HG03571 (cell line): ENCODE measurements around the gene ZFAND2B.

ENCODE experiments used
- ATAC-seq: cut with Tn5 transposase; IDR thresholded peaks from one replicate; pipeline ENCODE4 v1.9.1; 2021; ENCODE audit not compliant: unreplicated experiment

Gene ZFAND2B

GRCh38 chr2:219204425-219205164, 2.0 kb upstream of the ZFAND2B start:
- ATAC-seq = no peak

GRCh38 chr2:219205165-219205538, 1.4 kb upstream of the ZFAND2B start:
- ATAC-seq = no peak

GRCh38 chr2:219205981-219206327, 628 bp upstream of the ZFAND2B start:
- ATAC-seq = no peak

- no peak for ATAC-seq
Observed at GRCh38 chr2:219207134-219207883, 727 bp downstream of the ZFAND2B start.

DNA sequence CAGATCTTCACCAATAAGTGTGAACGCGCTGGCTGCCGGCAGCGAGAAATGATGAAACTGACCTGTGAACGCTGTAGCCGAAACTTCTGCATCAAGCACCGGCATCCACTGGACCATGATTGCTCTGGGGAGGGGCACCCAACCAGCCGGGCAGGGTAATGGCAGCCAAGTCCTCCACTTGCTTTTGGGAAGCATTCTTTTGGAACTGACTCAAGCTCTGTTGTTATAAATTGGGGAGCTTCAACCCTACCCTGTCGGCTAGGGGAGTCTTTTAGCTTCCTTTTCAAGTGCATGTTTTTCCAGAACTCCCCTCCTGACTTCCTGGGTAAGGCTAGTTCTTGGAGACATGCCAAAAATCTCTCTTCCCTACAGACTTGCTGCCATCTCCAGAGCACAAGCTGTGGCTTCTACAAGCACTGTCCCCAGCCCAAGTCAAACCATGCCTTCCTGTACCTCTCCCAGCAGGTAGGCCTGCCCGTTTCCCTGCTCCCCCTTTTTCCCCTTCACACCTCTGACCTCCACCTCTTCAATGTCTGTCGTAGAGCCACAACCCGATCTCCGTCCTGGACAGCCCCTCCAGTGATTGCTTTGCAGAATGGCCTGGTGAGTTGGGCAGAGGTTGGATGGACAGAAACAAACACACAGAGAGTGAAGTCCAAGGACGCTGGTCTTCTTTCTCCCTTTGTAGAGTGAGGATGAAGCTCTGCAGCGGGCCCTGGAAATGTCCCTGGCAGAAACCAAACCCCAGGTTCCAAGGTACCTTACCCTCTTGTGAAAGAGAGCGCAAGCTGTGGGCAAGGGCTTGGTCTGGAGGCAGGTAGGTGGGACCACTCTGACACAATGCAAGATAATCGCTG, 1.5 kb downstream of the ZFAND2B start:
- no peak for ATAC-seq

- ATAC-seq = no peak
Observed at GRCh38 chr2:219209236-219210195, 2.9 kb downstream of the ZFAND2B start.

DNA sequence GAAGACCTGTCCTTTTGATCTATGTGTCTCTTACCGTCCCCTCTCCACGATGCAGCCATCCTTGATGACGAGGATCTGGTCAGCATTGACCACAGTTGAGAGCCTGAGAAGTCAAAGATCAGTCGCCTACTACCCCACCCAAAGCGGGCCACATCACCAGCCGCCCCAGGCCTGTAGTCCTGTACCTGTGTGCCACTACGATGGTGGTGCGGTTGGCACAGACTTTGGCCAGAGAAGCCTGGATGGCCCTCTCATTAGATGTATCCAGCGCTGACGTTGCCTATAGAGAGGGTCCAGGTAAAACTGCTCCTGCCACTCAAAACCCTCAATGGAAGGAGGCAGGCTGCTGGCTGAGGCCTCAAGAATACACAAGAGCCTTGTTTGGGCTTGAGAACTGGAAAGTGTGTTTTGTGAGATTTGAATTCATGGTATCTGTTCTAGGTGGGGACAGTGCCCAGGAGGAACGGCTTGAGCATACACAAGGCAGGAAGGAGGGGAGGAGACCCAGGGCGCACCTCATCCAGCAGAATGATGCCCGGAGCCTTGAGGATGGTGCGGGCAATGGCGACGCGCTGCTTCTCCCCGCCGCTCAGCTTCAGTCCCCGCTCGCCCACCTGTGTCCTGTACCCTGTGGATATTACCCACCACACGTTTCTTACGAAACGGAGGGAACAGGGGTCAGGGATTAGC, 3.8 kb downstream of the ZFAND2B start:
- ATAC-seq = no peak

- ATAC-seq = no peak
Observed at GRCh38 chr2:219210886-219211362, 4.3 kb downstream of the ZFAND2B start.

- no peak for ATAC-seq
Observed at GRCh38 chr2:219213026-219213415, 6.4 kb downstream of the ZFAND2B start.

- ATAC-seq = no peak
Observed at GRCh38 chr2:219213486-219214071, 7.0 kb downstream of the ZFAND2B start.

DNA sequence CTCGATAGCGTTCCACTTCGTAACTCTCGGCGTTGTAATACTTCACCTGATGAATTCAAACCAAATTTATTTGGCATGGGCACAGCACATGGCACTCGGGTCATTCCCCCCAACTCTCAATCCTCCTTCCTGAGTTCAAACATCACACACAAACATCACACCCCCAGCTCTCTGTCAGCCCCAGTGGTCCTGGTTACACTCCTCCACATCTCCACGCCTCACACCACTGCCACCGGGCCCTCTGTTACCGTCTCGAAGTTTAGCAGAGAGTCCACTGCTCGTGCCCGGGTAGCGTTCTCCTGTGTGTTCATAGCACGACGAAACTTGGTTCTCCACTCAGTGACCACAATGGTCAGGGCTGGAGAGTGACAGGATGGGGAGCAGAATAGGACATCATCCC, 7.6 kb downstream of the ZFAND2B start:
- no peak for ATAC-seq

GRCh38 chr2:219214786-219215185, 8.2 kb downstream of the ZFAND2B start:
- ATAC-seq = no peak

GRCh38 chr2:219215871-219216534, 9.4 kb downstream of the ZFAND2B start:
- no peak for ATAC-seq

- no peak for ATAC-seq
Observed at GRCh38 chr2:219216535-219216915, 9.9 kb downstream of the ZFAND2B start.

DNA sequence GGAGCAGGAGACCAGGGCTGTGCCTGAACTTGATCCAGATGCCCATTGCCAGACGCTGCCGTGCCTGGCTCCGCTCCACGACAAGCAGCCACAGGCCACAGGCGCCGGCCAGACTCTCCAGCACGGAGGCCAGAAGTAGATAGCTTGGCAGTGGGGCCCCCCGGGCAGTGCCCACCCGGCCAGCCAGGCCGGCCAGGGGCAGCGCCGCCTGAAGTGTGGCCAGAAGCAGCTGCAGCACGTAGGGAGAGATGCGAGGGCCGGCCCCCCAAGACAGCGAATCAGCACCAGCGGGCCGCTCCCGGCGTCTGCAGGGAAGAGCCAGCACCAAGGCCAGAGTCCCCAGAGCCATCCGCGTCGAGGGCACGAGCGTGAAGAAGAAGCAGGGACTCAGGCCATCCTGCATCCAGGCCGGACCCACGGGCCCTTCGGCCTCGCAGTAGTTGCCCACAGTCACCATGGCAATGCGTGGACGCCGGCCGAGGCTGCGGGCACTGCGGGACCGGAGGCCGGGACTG, 11.7 kb downstream of the ZFAND2B start:
- ATAC-seq = peak; percentile 17

- ATAC-seq = peak; percentile 82
Observed at GRCh38 chr2:219218732-219219701, 12.4 kb downstream of the ZFAND2B start, which contains the start of gene ABCB6. Gene ABCB6 (minus strand): TSS chr2:219218958. CDS start chr2:219218673, 285 bp downstream.

DNA sequence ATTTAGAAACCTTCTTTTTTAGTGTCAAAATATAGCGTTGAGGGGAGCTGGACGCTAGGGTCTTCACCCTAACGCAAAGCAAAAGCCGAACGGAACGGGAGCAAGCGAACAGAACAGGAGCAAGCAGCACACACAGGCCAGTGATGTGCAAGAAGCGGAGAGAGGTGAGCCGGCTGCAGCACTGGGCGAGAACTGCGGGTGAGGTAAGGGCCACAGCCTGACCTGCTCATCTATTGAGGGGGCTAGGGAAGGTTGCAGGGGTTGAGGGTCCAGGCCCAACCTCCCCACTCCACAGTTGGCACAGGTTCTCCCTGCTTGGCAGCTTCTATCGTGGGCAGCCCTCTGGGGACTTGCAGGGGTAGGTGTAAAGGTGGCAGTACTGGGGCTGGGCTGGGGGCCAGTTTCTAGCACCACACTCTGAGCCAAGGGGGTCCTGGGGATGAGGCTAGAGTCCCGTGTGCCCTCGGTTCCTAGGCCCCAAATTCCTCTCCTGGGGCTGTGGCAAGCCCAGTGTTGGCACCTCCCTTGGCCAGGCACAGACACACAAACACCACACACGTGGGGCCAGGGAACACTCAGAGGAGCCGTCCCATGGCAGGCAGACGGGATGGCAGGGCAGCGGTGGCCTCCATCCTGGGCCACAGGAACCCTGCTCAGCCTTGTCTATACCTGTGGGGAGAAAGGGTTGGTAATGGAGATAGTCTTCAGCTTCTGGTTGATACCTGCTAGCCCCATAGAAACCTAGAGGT, 13.4 kb downstream of the ZFAND2B start:
- ATAC-seq = no peak
